ENCODE data around the gene TLR8. TPM values are rescaled to one million over a fixed set of nuclear protein-coding genes. Genes with fewer than 3 reads are reported as not detected.

TLR8 gene
- total RNA-seq, 2 donors from 2014 or later, result not detected

DNA sequence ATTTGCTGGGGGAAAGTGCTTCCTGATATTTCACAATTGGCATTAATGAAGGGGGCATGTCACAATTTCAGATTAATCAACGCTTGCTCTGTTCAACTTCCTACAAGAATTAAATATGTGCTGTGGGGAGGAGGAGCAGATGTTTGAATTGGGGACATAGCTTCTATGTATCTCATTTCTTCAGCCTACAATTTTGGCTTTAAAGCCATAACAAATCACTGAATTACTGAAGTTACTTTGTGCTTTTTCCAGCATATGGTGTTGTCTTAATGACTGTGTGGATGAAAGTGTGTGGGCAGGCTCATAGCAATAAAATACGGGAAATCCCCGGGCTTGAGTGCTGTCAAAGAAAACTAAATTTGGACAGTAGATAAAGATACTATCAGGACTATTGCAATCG, 38.7 kb upstream of the TLR8 start:
- H3K36me3 ChIP-seq (ENCODE audit: control insufficient read depth, insufficient read depth, low read length), result no peaks in the 10 kb centered on the region
- Mint-ChIP-seq H3K27ac (no peak overlapping the region), H3K27me3 (ENCODE audit: insufficient read depth) (no peaks in the 10 kb centered on the region)

DNA sequence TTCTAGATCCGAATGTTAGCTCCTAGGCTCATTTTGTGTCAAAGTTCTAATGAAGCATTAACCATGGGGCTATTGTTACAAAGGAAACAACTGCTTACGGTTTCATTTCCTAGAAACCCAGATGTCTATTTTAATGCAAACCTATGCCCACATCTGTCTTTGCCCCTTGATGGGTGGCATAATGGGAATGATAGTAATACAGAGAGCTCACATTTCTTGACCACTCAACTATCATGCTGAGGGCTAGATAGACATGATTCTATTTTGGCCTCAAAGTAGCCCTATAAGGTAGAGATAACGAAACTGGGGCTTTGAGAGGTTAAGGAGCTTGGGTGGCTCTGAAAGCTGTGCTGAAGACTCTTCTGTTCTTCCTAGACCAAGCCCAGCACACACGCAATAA, 37.7 kb upstream of the TLR8 start:
- no peaks in the 10 kb centered on the region for H3K36me3 ChIP-seq (ENCODE audit: control insufficient read depth, insufficient read depth, low read length)

More for the DNA sequence above, 38.7 kb upstream of the TLR8 start:
- no peak overlapping the region for H3K9ac ChIP-seq (ENCODE audit: extremely low read depth, low read length, poor library complexity, severe bottlenecking)
- no peak overlapping the region for H3K4me3 ChIP-seq (ENCODE audit: low read length)
- no peaks in the 10 kb centered on the region for H3K36me3 Mint-ChIP-seq (ENCODE audit: low read depth)
- no peak overlapping the region for H3K4me3 Mint-ChIP-seq
- H3K27me3 ChIP-seq (ENCODE audit: control insufficient read depth, insufficient read depth, low read length, poor library complexity, severe bottlenecking), result no peaks in the 10 kb centered on the region
- H3K4me1 ChIP-seq (ENCODE audit: control insufficient read depth, insufficient read depth, low read length), result no peaks in the 10 kb centered on the region
- peaks cover 4% of the 10 kb centered on the region for H3K9me3 ChIP-seq (ENCODE audit: control insufficient read depth, low read length)
- peaks cover 76% of the 10 kb centered on the region for H3K9me3 Mint-ChIP-seq
- H3K4me1 Mint-ChIP-seq, result no peaks in the 10 kb centered on the region
- 95 to 100% methylated on average over 3 of the region's 4 CpGs for WGBS, 2 experiments (ENCODE audit: insufficient coverage in 1 of 2, insufficient read length in 1 of 2)
- DNase-seq, result no peak
- H3K27ac ChIP-seq (ENCODE audit: low read depth, low read length), result no peak overlapping the region
- TF ChIP-seq, protein P1, sequence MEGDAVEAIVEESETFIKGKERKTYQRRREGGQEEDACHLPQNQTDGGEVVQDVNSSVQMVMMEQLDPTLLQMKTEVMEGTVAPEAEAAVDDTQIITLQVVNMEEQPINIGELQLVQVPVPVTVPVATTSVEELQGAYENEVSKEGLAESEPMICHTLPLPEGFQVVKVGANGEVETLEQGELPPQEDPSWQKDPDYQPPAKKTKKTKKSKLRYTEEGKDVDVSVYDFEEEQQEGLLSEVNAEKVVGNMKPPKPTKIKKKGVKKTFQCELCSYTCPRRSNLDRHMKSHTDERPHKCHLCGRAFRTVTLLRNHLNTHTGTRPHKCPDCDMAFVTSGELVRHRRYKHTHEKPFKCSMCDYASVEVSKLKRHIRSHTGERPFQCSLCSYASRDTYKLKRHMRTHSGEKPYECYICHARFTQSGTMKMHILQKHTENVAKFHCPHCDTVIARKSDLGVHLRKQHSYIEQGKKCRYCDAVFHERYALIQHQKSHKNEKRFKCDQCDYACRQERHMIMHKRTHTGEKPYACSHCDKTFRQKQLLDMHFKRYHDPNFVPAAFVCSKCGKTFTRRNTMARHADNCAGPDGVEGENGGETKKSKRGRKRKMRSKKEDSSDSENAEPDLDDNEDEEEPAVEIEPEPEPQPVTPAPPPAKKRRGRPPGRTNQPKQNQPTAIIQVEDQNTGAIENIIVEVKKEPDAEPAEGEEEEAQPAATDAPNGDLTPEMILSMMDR (conservative IDR thresholded peaks at IDR 0.05), result no peak

DNA sequence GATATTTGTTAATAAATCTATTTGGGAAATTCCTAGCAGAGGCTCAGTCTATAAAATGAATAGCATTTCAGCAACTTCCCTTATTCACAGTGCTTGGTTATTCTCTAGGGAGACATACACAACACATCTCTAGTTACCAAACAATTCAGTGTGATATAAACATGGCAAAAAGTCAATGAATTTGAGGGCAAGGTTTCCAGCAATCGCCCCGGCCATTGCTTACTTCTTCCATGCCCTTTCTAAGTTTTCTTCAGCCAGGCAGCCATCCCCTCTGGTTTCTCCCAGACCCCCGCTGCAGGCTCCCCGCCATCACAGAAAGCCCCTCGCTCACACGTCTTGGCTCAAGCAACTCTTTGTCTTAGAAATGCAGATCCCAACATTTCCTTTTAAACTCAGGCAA, 35.2 kb upstream of the TLR8 start:
- H3K4me1 ChIP-seq (ENCODE audit: control insufficient read depth, insufficient read depth, low read length), result no peaks in the 10 kb centered on the region
- H3K27ac Mint-ChIP-seq, result no peak overlapping the region
- peaks cover 6% of the 10 kb centered on the region for H3K4me1 Mint-ChIP-seq
- no peaks in the 10 kb centered on the region for H3K36me3 Mint-ChIP-seq (ENCODE audit: low read depth)
- H3K36me3 ChIP-seq (ENCODE audit: control insufficient read depth, insufficient read depth, low read length), result no peaks in the 10 kb centered on the region
- no peaks in the 10 kb centered on the region for H3K27me3 ChIP-seq (ENCODE audit: control insufficient read depth, insufficient read depth, low read length, poor library complexity, severe bottlenecking)
- no peak overlapping the region for H3K9ac ChIP-seq (ENCODE audit: extremely low read depth, low read length, poor library complexity, severe bottlenecking)
- no peak overlapping the region for H3K27ac ChIP-seq (ENCODE audit: low read depth, low read length)
- H3K4me3 Mint-ChIP-seq, result no peak overlapping the region
- no peak overlapping the region for H3K4me3 ChIP-seq (ENCODE audit: low read length)
- H3K9me3 Mint-ChIP-seq, result peaks cover 68% of the 10 kb centered on the region
- H3K9me3 ChIP-seq (ENCODE audit: control insufficient read depth, low read length), result no peaks in the 10 kb centered on the region
- DNase-seq, result no peak
- 76% methylated on average over 6 of the region's 6 CpGs; no CpG with 5 or more reads in 1 of the 2 experiments for WGBS, 2 experiments (ENCODE audit: insufficient coverage in 1 of 2, insufficient read length in 1 of 2)
- no peaks in the 10 kb centered on the region for H3K27me3 Mint-ChIP-seq (ENCODE audit: insufficient read depth)
- TF ChIP-seq, protein P1 (conservative IDR thresholded peaks at IDR 0.05), result no peak

More for the DNA sequence above, 37.7 kb upstream of the TLR8 start:
- Mint-ChIP-seq H3K9me3 (peaks cover 72% of the 10 kb centered on the region), H3K36me3 (ENCODE audit: low read depth) (no peaks in the 10 kb centered on the region), H3K4me1 (no peaks in the 10 kb centered on the region), H3K27ac (no peak overlapping the region), H3K27me3 (ENCODE audit: insufficient read depth) (no peaks in the 10 kb centered on the region), H3K4me3 (no peak overlapping the region)
- H3K9ac ChIP-seq (ENCODE audit: extremely low read depth, low read length, poor library complexity, severe bottlenecking), result no peak overlapping the region
- no peak for DNase-seq
- no peaks in the 10 kb centered on the region for H3K27me3 ChIP-seq (ENCODE audit: control insufficient read depth, insufficient read depth, low read length, poor library complexity, severe bottlenecking)
- no peak overlapping the region for H3K4me3 ChIP-seq (ENCODE audit: low read length)
- TF ChIP-seq, protein P1 (conservative IDR thresholded peaks at IDR 0.05), result no peak
- H3K4me1 ChIP-seq (ENCODE audit: control insufficient read depth, insufficient read depth, low read length), result no peaks in the 10 kb centered on the region
- WGBS, 2 experiments (ENCODE audit: insufficient coverage in 1 of 2, insufficient read length in 1 of 2), result 90% methylated on average over 3 of the region's 4 CpGs; no CpG with 5 or more reads in 1 of the 2 experiments
- H3K27ac ChIP-seq (ENCODE audit: low read depth, low read length), result no peak overlapping the region
- peaks cover 4% of the 10 kb centered on the region for H3K9me3 ChIP-seq (ENCODE audit: control insufficient read depth, low read length)
